Measurements from ENCODE around the gene ZMYND8. TPM values are rescaled to one million over a fixed set of nuclear protein-coding genes. Genes with fewer than 3 reads are reported as not detected.
A peak's percentile ranks its signal among the peaks of the same experiment; 100 is the strongest.

ZMYND8 gene
- total and polyA plus RNA-seq, 2 of the 4 experiments (the other 2 are of a cell fraction): 24.0 to 28.2 TPM

DNA sequence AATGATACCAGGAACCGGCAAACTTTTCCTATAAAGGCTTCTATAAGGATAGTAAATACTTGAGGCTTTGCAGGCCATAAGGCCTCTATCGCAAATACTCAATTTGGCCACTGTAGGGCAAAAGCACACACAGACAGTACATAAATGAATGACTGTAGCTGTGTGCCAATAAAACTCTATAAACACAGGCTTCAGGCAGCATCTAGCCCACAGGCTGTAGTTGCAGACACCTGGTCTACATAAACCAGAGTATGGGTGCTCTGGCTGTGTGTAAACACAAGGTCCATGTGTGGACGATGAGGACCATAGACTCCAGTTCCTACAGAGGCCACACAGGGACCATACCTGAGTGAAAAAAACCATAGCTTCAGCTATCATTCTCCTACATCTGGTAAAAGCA lies 52.2 kb downstream of the ZMYND8 start (continued):
- TF ChIP-seq, protein P1, sequence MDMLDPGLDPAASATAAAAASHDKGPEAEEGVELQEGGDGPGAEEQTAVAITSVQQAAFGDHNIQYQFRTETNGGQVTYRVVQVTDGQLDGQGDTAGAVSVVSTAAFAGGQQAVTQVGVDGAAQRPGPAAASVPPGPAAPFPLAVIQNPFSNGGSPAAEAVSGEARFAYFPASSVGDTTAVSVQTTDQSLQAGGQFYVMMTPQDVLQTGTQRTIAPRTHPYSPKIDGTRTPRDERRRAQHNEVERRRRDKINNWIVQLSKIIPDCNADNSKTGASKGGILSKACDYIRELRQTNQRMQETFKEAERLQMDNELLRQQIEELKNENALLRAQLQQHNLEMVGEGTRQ (IDR thresholded peaks at IDR 0.05; ENCODE audit: low read depth, low read length): no peak

GRCh38 chr20:47303736-47304135 lies 52.8 kb downstream of the ZMYND8 start:
- CTCF ChIA-PET: no interaction called here
- Histone ChIP-seq H3K36me3 (ENCODE audit: control insufficient read depth, insufficient read depth, low read length) (peaks cover 17% of the 10 kb centered on the region), H3K4ac (ENCODE audit: low read depth, low read length) (no peak overlapping the region), H3K14ac (replicated peaks; ENCODE audit: low read depth, low read length) (no peak overlapping the region), H3K79me1 (ENCODE audit: low read depth in 1 of 2, low read length in 2 of 2) (peaks cover 45 to 58% of the 10 kb centered on the region in 2 experiments), H3K27ac (ENCODE audit: insufficient read depth, low read length) (no peak overlapping the region), H4K8ac (ENCODE audit: low read depth in 2 of 2, low read length in 2 of 2) (peak overlapping the region in 1 of 2 experiments; percentile 24; a peak in 1 of 4 replicates), H3K9ac (ENCODE audit: low read depth, low read length) (0 out of 2 replicates have a peak overlapping the region, but pooled peaks have one; percentile 29), H2BK120ac (ENCODE audit: low read depth, low read length) (no peak overlapping the region), H3K9me1 (ENCODE audit: insufficient read depth, low read length) (peaks cover 6% of the 10 kb centered on the region), H3K18ac (ENCODE audit: low read depth, low read length) (peak overlapping the region; percentile 71; the same call in 1 of the 2 replicates), H2AK5ac (ENCODE audit: low read depth, low read length) (no peak overlapping the region), H2BK15ac (ENCODE audit: low read depth, low read length) (no peak overlapping the region), H3K27me3 (ENCODE audit: control insufficient read depth, insufficient read depth, low read length) (no peaks in the 10 kb centered on the region), H4K20me1 (ENCODE audit: insufficient read depth, low read length) (no peaks in the 10 kb centered on the region), H2BK5ac (ENCODE audit: low read depth, low read length, poor library complexity, severe bottlenecking) (peak overlapping the region; percentile 71), H4K5ac (ENCODE audit: low read depth, low read length) (0 out of 2 replicates have a peak overlapping the region, but pooled peaks have one; percentile 15), H3K56ac (ENCODE audit: extremely low read depth, insufficient read depth, low read length) (no peak overlapping the region), H4K91ac (ENCODE audit: insufficient read depth, low read depth, low read length) (no peak overlapping the region), H3K4me2 (ENCODE audit: low read depth, low read length) (no peak overlapping the region), H3K23ac (ENCODE audit: low read depth, low read length) (no peak overlapping the region), H2AFZ (replicated peaks; ENCODE audit: low read length, poor library complexity) (no peak overlapping the region), H2AK9ac (replicated peaks; ENCODE audit: low read depth, low read length, poor library complexity) (no peak overlapping the region), H2BK20ac (ENCODE audit: low read depth, low read length) (no peak overlapping the region), H3K4me3 (ENCODE audit: insufficient read depth, low read depth, low read length) (no peak overlapping the region), H3K4me1 (ENCODE audit: control insufficient read depth, insufficient read depth, low read length) (peaks cover 14% of the 10 kb centered on the region), H3K9me3 (ENCODE audit: control insufficient read depth, insufficient read depth, low read length) (no peaks in the 10 kb centered on the region)
- intact Hi-C loops (cut with micrococcal nuclease): no loop called here
- WGBS, 2 experiments (ENCODE audit: extremely low coverage in 2 of 2, insufficient read length in 1 of 2): no CpG with 5 or more reads among the region's 2 CpGs
- in situ Hi-C loops (cut with MboI; ENCODE audit: low sequenced_read_pairs): no loop called here
- ATAC-seq (ENCODE audit: low read depth) (no peak), DNase-seq (no peak)
- POLR2A ChIA-PET (ENCODE audit: unreplicated experiment): interaction anchor here (0.5 to 1.6 kb wide), 3 partner anchors 51 to 87 kb away, joined by 3 to 20 read pairs (median 9); partner anchors contain the start of gene ZMYND8
- dilution Hi-C loops (cut with HindIII; ENCODE audit: low sequenced_read_pairs, unreplicated experiment): no loop called here
- no TSS peak for BruUV-seq (replicated peaks)
- TF ChIP-seq POLR2A (IDR thresholded peaks at IDR 0.05; ENCODE audit: low read depth, low read length) (no peak), CHD1 (IDR thresholded peaks at IDR 0.05; ENCODE audit: low read depth, low read length) (no peak), CEBPB (IDR thresholded peaks at IDR 0.05; ENCODE audit: low read depth, low read length) (no peak), RAD21 (IDR thresholded peaks at IDR 0.05; ENCODE audit: low read length) (no peak), BHLHE40 (IDR thresholded peaks at IDR 0.05; ENCODE audit: low read depth, low read length) (no peak), MAZ (IDR thresholded peaks at IDR 0.05; ENCODE audit: borderline replicate concordance, low read depth, low read length) (no peak), ELK1 (IDR thresholded peaks at IDR 0.05; ENCODE audit: borderline replicate concordance, low read depth, low read length) (no peak), RCOR1 (IDR thresholded peaks at IDR 0.05; ENCODE audit: insufficient replicate concordance, low read length) (no peak), FOS (IDR thresholded peaks at IDR 0.05; ENCODE audit: low read depth, low read length) (no peak), RFX5 (IDR thresholded peaks at IDR 0.05; ENCODE audit: low read depth, low read length) (no peak), MAFK (IDR thresholded peaks at IDR 0.05; ENCODE audit: low read depth, low read length) (no peak), MXI1 (IDR thresholded peaks at IDR 0.05; ENCODE audit: borderline replicate concordance, low read depth, low read length) (no peak)
- TF ChIP-seq, protein P1 (IDR thresholded peaks at IDR 0.05; ENCODE audit: low read depth, low read length): no peak

All from IMR-90 (cell line).